SH-SY5Y (cell line): ENCODE results near the gene UHRF1.

Source experiments
- GATA2 ChIP-seq: IDR thresholded peaks from 2 replicates; pipeline ENCODE4 v1.6.1; 2011; ENCODE audit warnings: mild to moderate bottlenecking, low read depth, low read length
- GATA3 ChIP-seq: IDR thresholded peaks from 2 replicates; pipeline ENCODE4 v1.6.1; 2011; ENCODE audit warnings: low read depth, mild to moderate bottlenecking, low read length, moderate library complexity

- no peak for TF ChIP-seq GATA2
- TF ChIP-seq GATA3 = no peak
These were observed 81.0 kb downstream of the UHRF1 start for GRCh38 chr19:4990306-4990705.
